Activated T-helper 2 cell treated with anti-CD3 and anti-CD28 coated beads, Interferon-gamma antibody, Interleukin-2, Interleukin-4, amounts not matched to agents 10 μg/mL and 5 μg/mL and 100 μg/mL, durations not matched to agents 14 hours and 24 hours and 36 hours (primary cell): ENCODE results near the gene IL10RB. TPM values are rescaled to one million over a fixed set of nuclear protein-coding genes. Genes with fewer than 3 reads are reported as not detected.

Experiments used
- DNase-seq: peaks from one replicate; pipeline ENCODE4 v3.0.0; 2021; ENCODE audit warnings: low spot score
- H3K27ac Mint-ChIP-seq: one replicate; pipeline ENCODE4 v1.8.0; 2021; ENCODE audit warnings: mixed read lengths
- H3K27me3 Mint-ChIP-seq: one replicate; pipeline ENCODE4 v1.8.0; 2021; ENCODE audit warnings: low read depth, mixed read lengths
- H3K36me3 Mint-ChIP-seq: one replicate; pipeline ENCODE4 v1.8.0; 2021; ENCODE audit warnings: low read depth, mixed read lengths
- H3K4me1 Mint-ChIP-seq: one replicate; pipeline ENCODE4 v1.8.0; 2021; ENCODE audit warnings: low read depth, mixed read lengths
- H3K4me3 Mint-ChIP-seq: one replicate; pipeline ENCODE4 v1.8.0; 2021; ENCODE audit warnings: low read depth, mild to moderate bottlenecking, moderate library complexity, mixed read lengths
- H3K9me3 Mint-ChIP-seq: one replicate; pipeline ENCODE4 v1.8.0; 2021; ENCODE audit warnings: mixed read lengths
- intact Hi-C: fragments of 100-400 bp; cut with micrococcal nuclease; formaldehyde crosslinking; loops from one replicate; pipeline ENCODE4 v1.15.1; 2023
- total RNA-seq: library from RNA; stranded (reverse); gene quantifications from 2 replicates; pipeline ENCODE4 v1.2.3, GENCODE V29; 2022

The IL10RB gene
- total RNA-seq, 1 donor from 2014 or later, result 24.7 TPM

DNA sequence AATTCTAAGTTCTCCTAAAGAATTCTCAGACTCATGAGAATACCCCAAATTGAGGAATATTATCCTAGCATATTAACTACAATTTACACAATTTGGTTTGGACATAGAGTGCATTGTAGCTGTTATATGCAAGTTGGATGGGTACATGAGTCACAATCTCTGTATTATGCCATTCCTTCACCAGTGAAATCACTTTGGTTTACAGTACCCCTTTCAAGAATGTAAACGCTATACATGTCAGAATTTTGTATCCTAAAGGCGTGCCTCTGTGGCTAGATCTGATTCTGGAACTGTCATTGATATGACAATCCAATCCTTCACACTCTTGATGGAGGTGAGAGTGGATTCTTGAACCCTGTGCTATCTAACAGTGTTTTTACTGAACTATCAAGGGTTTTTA is 6.7 kb upstream of the IL10RB start:
- Mint-ChIP-seq H3K27ac (no peak overlapping the region), H3K4me3 (no peak overlapping the region), H3K36me3 (peaks cover 82% of the 10 kb centered on the region), H3K4me1 (peaks cover 42% of the 10 kb centered on the region), H3K9me3 (peaks cover 11% of the 10 kb centered on the region), H3K27me3 (no peaks in the 10 kb centered on the region)
- DNase-seq, result no peak
- intact Hi-C loops, result loop anchor here (2.0 kb wide), 1 partner anchor 15 kb away; no protein-coding TSS in a partner anchor

DNA sequence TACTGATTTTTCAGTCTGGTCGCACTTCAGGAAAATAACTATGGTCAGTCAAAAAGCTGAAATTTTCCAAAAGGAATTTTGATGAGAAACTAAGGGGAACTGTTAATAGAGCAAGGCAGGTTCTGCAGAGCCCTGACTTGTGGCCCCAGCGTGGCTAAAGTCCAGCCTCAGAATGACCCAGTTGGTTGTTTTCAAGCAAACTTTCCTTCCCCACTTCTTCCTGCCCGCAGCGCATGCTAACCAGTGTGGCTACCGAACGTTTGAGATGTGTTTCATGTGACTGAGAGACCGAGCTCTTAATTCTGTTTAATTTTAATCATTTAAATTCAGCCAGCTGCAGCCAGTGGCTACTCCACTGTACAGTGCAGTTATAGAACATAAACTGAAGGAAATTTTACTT is 6.2 kb upstream of the IL10RB start:
- peaks cover 79% of the 10 kb centered on the region for H3K36me3 Mint-ChIP-seq
- H3K4me1 Mint-ChIP-seq, result peaks cover 42% of the 10 kb centered on the region
- no peak for DNase-seq

DNA sequence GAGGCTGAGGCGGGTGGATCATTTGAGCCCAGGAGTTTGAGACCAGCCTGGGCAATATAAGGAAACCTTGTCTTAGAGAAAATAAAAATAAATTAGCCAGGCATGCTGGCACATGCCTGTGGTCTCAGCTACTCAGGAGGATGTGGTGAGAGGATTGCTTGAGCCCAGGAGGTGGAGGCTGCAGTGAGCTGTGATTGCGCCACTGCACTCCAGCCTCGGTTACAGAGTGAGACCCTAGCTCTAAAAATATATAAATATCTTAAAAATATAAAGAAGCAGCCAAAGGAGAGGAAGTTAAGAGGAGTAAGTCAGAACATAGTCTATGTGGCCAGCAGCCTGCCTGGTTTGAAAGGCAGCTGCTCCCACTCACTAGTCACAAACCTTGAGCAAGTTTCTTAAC is 4.5 kb upstream of the IL10RB start:
- intact Hi-C loops, result no loop called here
- no peak overlapping the region for H3K27ac Mint-ChIP-seq
- no peaks in the 10 kb centered on the region for H3K27me3 Mint-ChIP-seq
- no peak overlapping the region for H3K4me3 Mint-ChIP-seq
- H3K9me3 Mint-ChIP-seq, result peaks cover 9% of the 10 kb centered on the region
- H3K36me3 Mint-ChIP-seq, result peaks cover 70% of the 10 kb centered on the region
- no peak for DNase-seq
- H3K4me1 Mint-ChIP-seq, result peaks cover 36% of the 10 kb centered on the region

More for the DNA sequence above, 6.2 kb upstream of the IL10RB start:
- peaks cover 11% of the 10 kb centered on the region for H3K9me3 Mint-ChIP-seq
- no peak overlapping the region for H3K4me3 Mint-ChIP-seq
- H3K27me3 Mint-ChIP-seq, result no peaks in the 10 kb centered on the region
- intact Hi-C loops, result loop anchor here (2.0 kb wide), 1 partner anchor 15 kb away; no protein-coding TSS in a partner anchor
- no peak overlapping the region for H3K27ac Mint-ChIP-seq

DNA sequence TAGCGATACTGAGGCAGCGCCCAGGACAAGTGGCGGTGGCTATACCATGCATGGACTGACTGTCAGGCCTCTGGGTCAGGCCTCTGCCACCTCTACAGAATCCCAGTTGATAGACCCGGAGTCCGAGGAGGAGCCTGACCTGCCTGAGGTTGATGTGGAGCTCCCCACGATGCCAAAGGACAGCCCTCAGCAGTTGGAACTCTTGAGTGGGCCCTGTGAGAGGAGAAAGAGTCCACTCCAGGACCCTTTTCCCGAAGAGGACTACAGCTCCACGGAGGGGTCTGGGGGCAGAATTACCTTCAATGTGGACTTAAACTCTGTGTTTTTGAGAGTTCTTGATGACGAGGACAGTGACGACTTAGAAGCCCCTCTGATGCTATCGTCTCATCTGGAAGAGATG is 3.2 kb upstream of the IL10RB start:
- no peak overlapping the region for H3K4me3 Mint-ChIP-seq
- peaks cover 39% of the 10 kb centered on the region for H3K4me1 Mint-ChIP-seq
- intact Hi-C loops, result no loop called here
- no peaks in the 10 kb centered on the region for H3K27me3 Mint-ChIP-seq
- peaks cover 65% of the 10 kb centered on the region for H3K36me3 Mint-ChIP-seq
- H3K9me3 Mint-ChIP-seq, result peaks cover under 1% of the 10 kb centered on the region
- no peak overlapping the region for H3K27ac Mint-ChIP-seq
- no peak for DNase-seq

DNA sequence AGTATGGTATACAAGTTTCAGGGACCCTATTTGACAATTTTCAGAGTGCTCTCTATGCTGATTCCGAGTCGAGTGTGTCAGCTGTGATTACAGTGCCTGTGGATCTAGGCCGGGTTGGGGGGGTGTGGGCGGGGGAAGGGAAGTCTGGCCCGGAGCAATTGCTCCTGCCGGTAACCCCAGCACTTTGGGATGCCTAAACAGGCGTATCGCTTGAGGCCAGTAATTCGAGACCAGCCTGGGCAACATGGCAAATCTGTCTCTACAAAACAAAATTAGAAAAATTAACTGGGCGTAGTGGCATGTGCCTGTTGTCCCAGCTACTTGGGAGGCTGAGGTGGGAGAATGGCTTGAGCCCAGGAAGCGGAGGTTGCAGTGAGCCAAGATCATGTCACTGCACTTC is 1.6 kb upstream of the IL10RB start:
- Mint-ChIP-seq H3K4me3 (peak overlapping the region; percentile 18), H3K27ac (no peak overlapping the region), H3K9me3 (no peaks in the 10 kb centered on the region), H3K4me1 (peaks cover 37% of the 10 kb centered on the region), H3K36me3 (peaks cover 63% of the 10 kb centered on the region), H3K27me3 (no peaks in the 10 kb centered on the region)
- DNase-seq, result no peak
- intact Hi-C loops, result no loop called here

DNA sequence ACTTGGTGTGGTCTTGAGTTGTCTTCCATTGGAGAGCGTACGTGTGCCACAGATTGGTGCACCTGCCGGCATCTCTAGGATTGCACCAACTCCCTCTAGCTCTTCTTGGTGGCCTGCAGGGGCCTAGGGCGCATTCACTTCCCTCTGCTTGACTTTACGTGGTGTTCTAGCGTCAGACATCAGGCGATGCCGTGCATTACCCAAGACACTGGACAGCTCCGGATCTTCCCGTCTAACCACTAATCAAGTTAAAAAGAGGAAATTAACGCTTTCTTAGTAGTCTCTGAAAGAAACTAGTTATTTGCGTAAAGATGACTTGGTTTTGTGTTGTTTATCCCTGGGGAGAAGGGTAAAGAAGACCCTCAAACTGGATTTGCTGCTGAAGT is 510 bp upstream of the IL10RB start:
- Mint-ChIP-seq H3K4me1 (peaks cover 30% of the 10 kb centered on the region), H3K27ac (peak overlapping the region; percentile 66), H3K27me3 (no peaks in the 10 kb centered on the region), H3K4me3 (peak overlapping the region; percentile 85), H3K9me3 (no peaks in the 10 kb centered on the region), H3K36me3 (peaks cover 62% of the 10 kb centered on the region)
- DNase-seq, result no peak
- intact Hi-C loops, result loop anchor here (2.0 to 5.0 kb wide), 3 partner anchors 59 to 169 kb away; partner anchors contain the start of gene IFNAR1

DNA sequence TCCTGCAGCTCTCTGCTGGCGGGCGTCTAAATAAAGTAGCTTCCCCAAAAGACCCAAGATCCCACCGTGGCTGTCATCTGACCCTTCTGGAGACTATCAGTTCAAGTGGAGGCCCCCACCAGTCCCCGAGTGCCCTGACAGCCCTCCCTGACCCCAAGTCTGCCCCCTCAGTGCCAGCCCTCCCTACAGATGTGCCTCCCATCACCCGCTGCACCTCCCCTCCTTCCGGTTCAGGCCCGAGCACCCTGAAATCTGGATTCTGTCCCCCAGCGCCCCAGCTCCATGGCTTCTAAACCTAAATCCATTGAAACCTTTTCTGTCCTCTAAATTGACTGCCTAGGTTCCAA is 595 bp downstream of the IL10RB start:
- intact Hi-C loops, result loop anchor here (2.0 to 5.0 kb wide), 3 partner anchors 58 to 168 kb away; partner anchors contain the start of gene IFNAR1
- peaks cover 69% of the 10 kb centered on the region for H3K36me3 Mint-ChIP-seq
- no peaks in the 10 kb centered on the region for H3K9me3 Mint-ChIP-seq
- H3K4me1 Mint-ChIP-seq, result peaks cover 32% of the 10 kb centered on the region
- H3K27me3 Mint-ChIP-seq, result no peaks in the 10 kb centered on the region
- no peak for DNase-seq
- peak overlapping the region; percentile 98 for H3K4me3 Mint-ChIP-seq
- peak overlapping the region; percentile 89 for H3K27ac Mint-ChIP-seq

DNA sequence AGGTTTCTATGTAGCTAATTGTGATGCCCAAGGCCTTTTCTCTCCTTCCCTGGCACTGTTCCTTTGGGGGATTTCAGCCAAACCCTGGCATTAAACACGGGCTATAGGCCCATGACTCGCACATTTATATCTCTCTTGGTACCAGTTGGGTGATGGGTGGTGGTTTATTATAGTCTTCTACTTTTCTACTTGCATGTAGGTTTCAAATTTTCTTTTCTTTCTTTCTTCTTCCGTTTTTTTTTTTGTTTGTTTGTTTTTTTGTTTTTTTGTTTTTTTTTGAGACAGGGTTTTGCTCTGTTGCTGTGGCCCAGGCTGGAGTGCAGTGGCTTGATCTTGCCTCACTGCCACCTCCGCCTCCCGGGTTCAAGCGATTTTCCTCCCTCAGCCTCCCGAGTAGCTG is 1.1 kb downstream of the IL10RB start:
- Mint-ChIP-seq H3K27ac (peak overlapping the region; percentile 89), H3K36me3 (peaks cover 73% of the 10 kb centered on the region), H3K4me3 (peak overlapping the region; percentile 98), H3K4me1 (peaks cover 32% of the 10 kb centered on the region), H3K9me3 (no peaks in the 10 kb centered on the region), H3K27me3 (no peaks in the 10 kb centered on the region)
- no peak for DNase-seq
- intact Hi-C loops, result loop anchor here (2.0 to 5.0 kb wide), 3 partner anchors 58 to 168 kb away; partner anchors contain the start of gene IFNAR1

GRCh38 chr21:33268393-33268736 is 2.2 kb downstream of the IL10RB start:
- Mint-ChIP-seq H3K9me3 (no peaks in the 10 kb centered on the region), H3K36me3 (peaks cover 72% of the 10 kb centered on the region), H3K27me3 (no peaks in the 10 kb centered on the region), H3K4me1 (peaks cover 40% of the 10 kb centered on the region), H3K27ac (peak overlapping the region; percentile 3), H3K4me3 (peak overlapping the region; percentile 98)
- intact Hi-C loops, result loop anchor here (5.0 kb wide), 1 partner anchor 66 kb away; no protein-coding TSS in a partner anchor
- DNase-seq, result no peak

- no peak for DNase-seq
- H3K4me1 Mint-ChIP-seq, result peaks cover 41% of the 10 kb centered on the region
- peaks cover 72% of the 10 kb centered on the region for H3K36me3 Mint-ChIP-seq
- intact Hi-C loops, result loop anchor here (5.0 kb wide), 1 partner anchor 67 kb away; no protein-coding TSS in a partner anchor
- H3K4me3 Mint-ChIP-seq, result peak overlapping the region; percentile 34
- no peaks in the 10 kb centered on the region for H3K27me3 Mint-ChIP-seq
- H3K27ac Mint-ChIP-seq, result peak overlapping the region; percentile 56
- no peaks in the 10 kb centered on the region for H3K9me3 Mint-ChIP-seq
These were observed 2.7 kb downstream of the IL10RB start for GRCh38 chr21:33268737-33269441.

DNA sequence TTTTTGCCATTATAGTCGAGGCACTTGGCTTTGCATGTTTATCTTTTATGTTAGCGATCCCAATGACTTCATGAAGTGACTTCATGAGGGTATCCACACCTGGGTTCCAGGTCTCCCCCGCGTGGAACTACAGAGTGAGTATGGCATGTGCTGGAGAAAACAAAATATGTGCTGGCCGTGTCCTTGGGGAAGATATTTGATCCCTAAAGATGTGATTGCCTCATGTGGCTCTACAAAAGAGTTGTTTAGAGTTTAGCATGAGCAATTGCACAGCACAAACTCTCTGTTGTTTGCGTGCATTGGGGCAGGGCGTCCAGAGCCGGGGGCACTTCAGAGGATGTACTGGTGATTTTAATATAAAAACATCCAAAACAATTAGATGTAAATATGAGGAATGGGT is 4.8 kb downstream of the IL10RB start:
- Mint-ChIP-seq H3K4me1 (peaks cover 32% of the 10 kb centered on the region), H3K4me3 (no peak overlapping the region), H3K27ac (no peak overlapping the region), H3K9me3 (no peaks in the 10 kb centered on the region), H3K27me3 (no peaks in the 10 kb centered on the region), H3K36me3 (peaks cover 73% of the 10 kb centered on the region)
- intact Hi-C loops, result no loop called here
- no peak for DNase-seq

DNA sequence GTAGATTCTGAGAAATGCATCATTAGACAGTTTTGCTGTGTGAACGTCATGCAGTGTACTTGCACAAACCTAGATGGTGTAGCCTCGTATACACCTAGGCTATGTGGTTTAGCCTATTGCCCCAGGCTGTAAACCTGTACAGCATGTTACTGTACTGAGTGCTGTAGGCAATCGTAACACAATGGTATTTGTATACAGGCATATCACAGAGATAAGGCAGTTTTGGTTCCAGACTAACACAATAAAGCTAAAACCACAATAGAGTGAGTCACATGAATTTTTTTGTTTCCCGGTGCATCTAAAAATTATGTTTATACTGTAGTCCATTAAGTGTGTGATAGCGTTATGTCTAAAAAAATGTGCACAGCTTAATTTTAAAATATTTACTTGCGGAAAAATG is 6.9 kb downstream of the IL10RB start:
- Mint-ChIP-seq H3K27ac (no peak overlapping the region), H3K9me3 (no peaks in the 10 kb centered on the region), H3K4me3 (no peak overlapping the region), H3K4me1 (peaks cover 20% of the 10 kb centered on the region), H3K27me3 (no peaks in the 10 kb centered on the region), H3K36me3 (peaks cover 78% of the 10 kb centered on the region)
- intact Hi-C loops, result no loop called here
- DNase-seq, result no peak

DNA sequence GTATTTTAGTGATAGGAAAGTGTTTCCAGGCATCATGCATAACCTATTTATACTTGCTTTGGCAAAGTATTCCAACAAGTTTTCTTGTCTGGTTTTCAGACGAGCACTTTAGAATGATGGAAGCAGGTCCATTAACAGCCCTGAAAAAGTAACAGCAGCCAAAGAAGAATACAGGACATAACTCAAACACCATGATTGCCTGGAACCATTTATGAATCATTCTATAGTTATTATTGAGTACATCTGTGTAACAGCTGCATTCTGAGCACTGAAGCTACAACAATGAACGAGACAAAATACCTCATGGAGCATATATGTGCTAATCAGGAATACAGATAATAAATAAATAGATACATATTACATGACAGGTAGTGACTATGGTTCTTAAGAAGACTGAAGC is 12.6 kb downstream of the IL10RB start:
- Mint-ChIP-seq H3K9me3 (peaks cover 9% of the 10 kb centered on the region), H3K4me3 (no peak overlapping the region), H3K27me3 (no peaks in the 10 kb centered on the region), H3K27ac (no peak overlapping the region), H3K4me1 (no peaks in the 10 kb centered on the region), H3K36me3 (peaks cover 74% of the 10 kb centered on the region)
- no peak for DNase-seq
- intact Hi-C loops, result no loop called here
